ENCODE results near the gene MCHR2.
"Not testable (repeated sequence)": the region's sequence is repeated elsewhere in the genome, so short reads cannot be mapped to it uniquely, and the experiment has no call there.

Gene MCHR2

GRCh38 chr6:99993533-99994251, at the start of gene MCHR2:
Gene MCHR2, minus strand, starts transcription at chr6:99994223. Its CDS starts 38,076 bp downstream, at chr6:99956147.
- DNase-seq (ENCODE audit: low spot score): no peak
- FAIRE-seq: no peak

- FAIRE-seq: not testable (repeated sequence)
Measured at GRCh38 chr6:100038546-100038945, 44.5 kb upstream of the MCHR2 start.

GRCh38 chr6:100035873-100036653, 42.0 kb upstream of the MCHR2 start:
- DNase-seq (ENCODE audit: low spot score): peak; percentile 20
- no peak for FAIRE-seq

More at GRCh38 chr6:100038546-100038945, 44.5 kb upstream of the MCHR2 start:
- DNase-seq (ENCODE audit: low spot score): not testable (repeated sequence)

GRCh38 chr6:100023798-100024197, 29.8 kb upstream of the MCHR2 start:
- FAIRE-seq (no peak), DNase-seq (ENCODE audit: low spot score) (no peak)

GRCh38 chr6:100022847-100023246, 28.8 kb upstream of the MCHR2 start:
- FAIRE-seq (no peak), DNase-seq (ENCODE audit: low spot score) (no peak)

GRCh38 chr6:100008857-100009256, 14.8 kb upstream of the MCHR2 start:
- no peak for DNase-seq (ENCODE audit: low spot score)
- no peak for FAIRE-seq

GRCh38 chr6:100001915-100002388, 7.9 kb upstream of the MCHR2 start:
- FAIRE-seq (no peak), DNase-seq (ENCODE audit: low spot score) (peak; percentile 33)

- FAIRE-seq: no peak
- no peak for DNase-seq (ENCODE audit: low spot score)
Measured at GRCh38 chr6:99997141-99997540, 3.1 kb upstream of the MCHR2 start.

GRCh38 chr6:99995916-99996315, 1.9 kb upstream of the MCHR2 start:
- DNase-seq (ENCODE audit: low spot score): no peak
- FAIRE-seq: no peak

- no peak for DNase-seq (ENCODE audit: low spot score)
- FAIRE-seq: no peak
Measured at GRCh38 chr6:99993146-99993532, 884 bp downstream of the MCHR2 start.

- no peak for DNase-seq (ENCODE audit: low spot score)
- FAIRE-seq: no peak
Measured at GRCh38 chr6:99991955-99992354, 2.1 kb downstream of the MCHR2 start.

- FAIRE-seq: no peak
Measured at GRCh38 chr6:99980741-99981140, 13.3 kb downstream of the MCHR2 start.

GRCh38 chr6:99979953-99980352, 14.1 kb downstream of the MCHR2 start:
- FAIRE-seq (no peak), DNase-seq (ENCODE audit: low spot score) (no peak)

More at GRCh38 chr6:99980741-99981140, 13.3 kb downstream of the MCHR2 start:
- DNase-seq (ENCODE audit: low spot score): no peak

GRCh38 chr6:99967052-99967451, 27.0 kb downstream of the MCHR2 start:
- no peak for DNase-seq (ENCODE audit: low spot score)
- FAIRE-seq: no peak

GRCh38 chr6:99960027-99960426, 34.0 kb downstream of the MCHR2 start:
- DNase-seq (ENCODE audit: low spot score) (no peak), FAIRE-seq (no peak)

- DNase-seq (ENCODE audit: low spot score) (no peak), FAIRE-seq (no peak)
Measured at GRCh38 chr6:99951016-99951805, 42.8 kb downstream of the MCHR2 start.

GRCh38 chr6:99946005-99946404, 48.0 kb downstream of the MCHR2 start:
- DNase-seq (ENCODE audit: low spot score): no peak
- no peak for FAIRE-seq

- FAIRE-seq: no peak
Measured at GRCh38 chr6:99943846-99944245, 50.2 kb downstream of the MCHR2 start.

GRCh38 chr6:99940582-99940981, 53.4 kb downstream of the MCHR2 start:
- FAIRE-seq: no peak
- no peak for DNase-seq (ENCODE audit: low spot score)

More at GRCh38 chr6:99943846-99944245, 50.2 kb downstream of the MCHR2 start:
- DNase-seq (ENCODE audit: low spot score): no peak

GRCh38 chr6:99933129-99933528, 60.9 kb downstream of the MCHR2 start:
- FAIRE-seq (no peak), DNase-seq (ENCODE audit: low spot score) (no peak)

- FAIRE-seq (no peak), DNase-seq (ENCODE audit: low spot score) (no peak)
Measured at GRCh38 chr6:99912657-99913056, 81.4 kb downstream of the MCHR2 start.

All from RCC 7860 (cell line).